Stromal cell of bone marrow (primary cell): ENCODE results near the gene CBR3.

Source experiments
- DNase-seq: peaks from one replicate; pipeline ENCODE4 v3.0.0-alpha.2; 2012; ENCODE audit warnings: low read depth

Gene CBR3

DNA sequence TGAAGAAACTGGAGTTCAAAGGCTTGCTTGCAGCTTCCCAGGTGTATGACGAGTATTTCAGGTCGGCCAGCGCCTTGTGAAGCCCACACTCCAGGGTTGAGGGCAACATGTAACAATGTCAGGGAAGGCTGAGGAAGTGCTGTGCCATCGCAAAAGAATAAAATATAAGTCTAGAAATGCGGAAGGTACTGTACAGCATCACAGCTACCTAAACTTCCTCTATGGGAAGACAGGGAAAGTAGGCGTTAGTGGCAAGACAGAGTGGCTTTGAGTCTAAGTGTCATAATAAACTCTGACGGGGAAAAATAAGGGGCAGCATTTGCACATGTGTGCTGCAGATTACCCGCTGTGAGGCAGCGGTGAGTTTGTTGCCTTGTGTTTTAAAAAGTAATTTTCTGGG lies 50.6 kb downstream of the CBR3 start:
- DNase-seq: no peak

DNA sequence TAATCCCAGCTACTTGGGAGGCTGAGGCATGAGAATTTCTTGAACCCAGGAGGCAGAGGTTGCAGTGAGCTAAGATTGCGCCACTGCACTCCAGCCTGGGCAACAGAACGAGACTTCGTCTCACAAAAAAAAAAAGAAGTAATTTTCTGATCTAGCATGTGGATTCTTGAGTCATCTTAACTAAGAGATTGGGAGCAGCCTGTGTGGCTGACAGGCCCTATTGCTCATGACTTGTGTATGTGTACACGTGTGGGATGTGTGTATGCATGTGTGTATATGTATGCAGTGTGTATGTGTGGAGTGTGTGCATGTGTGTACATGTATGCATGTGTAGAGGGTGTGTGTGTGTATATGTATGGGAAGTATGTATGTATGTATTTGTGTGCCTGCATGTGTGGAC lies 51.2 kb downstream of the CBR3 start:
- no peak for DNase-seq

DNA sequence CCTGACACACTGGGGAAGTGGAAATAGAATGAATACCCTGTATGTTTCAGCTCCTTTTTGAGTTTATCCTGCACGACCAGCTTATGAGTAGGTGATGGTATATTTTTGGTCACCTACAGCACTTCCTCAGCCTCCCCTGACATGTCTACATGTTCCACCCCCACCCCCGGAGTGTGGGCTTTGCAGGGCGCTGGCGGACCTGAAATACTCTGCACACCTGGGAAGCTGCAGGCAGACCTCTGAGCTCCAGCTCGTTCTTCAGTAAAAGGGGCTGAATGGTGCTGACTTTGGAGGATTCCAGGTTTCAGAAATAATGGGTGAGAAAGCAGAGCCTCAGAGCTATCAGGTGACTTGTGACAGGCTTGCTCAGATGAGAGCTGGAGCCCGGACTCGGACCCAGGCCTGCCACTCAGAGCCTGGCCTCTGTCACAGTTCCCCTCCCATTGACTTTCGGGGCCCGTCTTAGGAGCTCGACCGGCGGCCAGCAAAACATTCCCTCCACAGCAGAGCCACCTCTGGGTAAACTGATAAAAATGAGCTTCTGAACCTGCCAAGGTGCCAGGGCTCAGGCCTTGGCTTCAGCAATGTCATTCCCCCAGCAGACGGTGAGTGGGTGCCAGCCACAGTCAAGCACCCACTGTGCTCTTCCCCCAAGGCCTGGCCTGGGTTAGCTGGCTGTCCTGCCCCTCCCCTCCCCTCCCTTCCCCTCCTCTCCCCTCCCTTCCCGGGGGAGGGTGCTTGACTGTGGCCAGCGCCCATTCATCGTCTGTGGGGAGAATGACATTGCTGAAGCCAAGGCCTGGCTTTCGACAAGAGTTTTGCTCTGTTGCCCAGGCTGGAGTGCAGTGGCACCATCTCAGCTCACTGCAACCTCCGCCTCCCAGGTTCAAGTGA lies 51.9 kb downstream of the CBR3 start:
- DNase-seq: no peak

DNA sequence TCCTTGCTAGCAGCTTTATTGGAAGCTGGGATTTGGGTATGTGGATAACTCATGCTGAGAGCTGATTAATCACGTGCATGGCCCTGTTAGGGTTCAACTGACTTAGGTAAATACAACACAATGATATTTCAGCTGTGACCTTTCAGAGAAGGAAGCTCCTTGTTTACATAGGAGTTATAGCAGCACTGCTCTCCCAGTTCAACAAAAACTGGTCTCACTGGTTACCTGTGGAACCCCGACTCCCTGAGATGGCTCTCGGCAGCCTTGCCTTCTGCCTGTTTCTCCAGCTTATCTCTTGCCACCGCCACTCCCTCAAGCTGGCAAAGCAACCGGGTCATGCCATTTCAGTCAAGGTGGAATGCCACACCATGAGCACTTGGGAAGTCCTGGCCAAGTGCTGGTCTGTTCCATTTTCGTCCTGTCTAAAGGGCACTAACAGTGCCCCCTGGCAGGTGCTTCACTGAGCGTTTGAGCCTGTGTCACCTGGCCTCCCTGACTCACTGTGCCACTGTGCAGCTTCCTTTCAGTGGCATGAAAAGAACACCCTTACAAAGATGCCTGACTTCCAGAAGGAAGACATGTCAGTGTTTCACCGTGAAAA lies 53.3 kb downstream of the CBR3 start:
- DNase-seq: no peak

DNA sequence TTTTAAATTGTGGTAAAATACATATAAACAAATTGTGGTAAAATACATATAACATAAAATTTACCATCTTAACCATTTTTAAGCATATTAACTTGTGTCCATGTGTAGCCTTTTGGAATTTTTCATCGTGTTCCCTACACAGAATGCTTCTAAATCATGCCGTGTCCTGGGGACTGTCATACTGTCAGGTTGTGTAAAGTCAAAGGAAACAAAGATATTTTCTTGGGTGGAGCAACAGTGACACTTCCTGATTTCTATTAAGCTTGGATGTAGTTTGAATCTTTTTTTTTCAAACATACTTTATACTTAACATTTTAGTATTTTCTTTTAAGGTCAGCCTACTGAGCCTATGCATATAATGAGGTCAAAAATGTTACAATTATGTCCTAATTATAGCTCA lies 54.1 kb downstream of the CBR3 start:
- no peak for DNase-seq

DNA sequence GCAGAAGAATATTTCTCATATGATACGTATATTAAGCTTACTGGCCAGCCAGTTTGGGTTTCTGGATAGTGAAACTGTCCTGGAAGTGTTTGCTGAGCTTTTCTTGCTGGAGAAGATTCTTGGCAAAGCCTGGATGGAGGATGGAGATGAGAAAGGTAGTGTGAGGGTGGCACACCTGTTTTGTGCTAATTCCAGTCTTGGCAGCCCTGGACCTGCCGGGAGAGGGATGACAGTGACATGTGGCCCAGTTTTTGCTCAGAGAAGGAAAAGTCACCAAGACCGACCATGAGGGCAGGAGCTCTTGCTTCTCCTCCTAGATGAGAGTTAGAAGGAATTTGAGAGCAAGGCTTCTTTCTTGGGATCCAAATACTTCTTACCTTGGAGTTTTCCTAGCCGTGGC lies 55.9 kb downstream of the CBR3 start:
- no peak for DNase-seq

DNA sequence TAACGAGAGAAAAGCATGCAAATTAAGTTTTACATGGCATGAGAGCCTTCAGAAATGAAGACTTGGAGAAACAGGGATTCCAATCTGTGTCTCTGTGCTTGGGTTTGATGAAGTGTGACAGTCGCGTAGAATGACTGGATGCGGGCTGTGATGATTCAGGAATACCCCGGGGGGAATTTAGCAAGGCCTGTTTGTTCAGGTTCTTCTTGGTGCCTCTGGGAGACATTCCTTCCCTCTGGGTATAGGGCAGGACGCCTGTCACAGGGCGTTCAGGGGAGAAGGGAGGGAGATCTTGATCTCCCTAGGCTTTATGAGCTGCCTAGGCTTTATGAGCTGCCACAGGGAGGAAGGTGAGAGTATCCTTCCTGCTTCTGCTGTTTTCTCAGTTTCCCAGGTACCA lies 58.3 kb downstream of the CBR3 start:
- no peak for DNase-seq

DNA sequence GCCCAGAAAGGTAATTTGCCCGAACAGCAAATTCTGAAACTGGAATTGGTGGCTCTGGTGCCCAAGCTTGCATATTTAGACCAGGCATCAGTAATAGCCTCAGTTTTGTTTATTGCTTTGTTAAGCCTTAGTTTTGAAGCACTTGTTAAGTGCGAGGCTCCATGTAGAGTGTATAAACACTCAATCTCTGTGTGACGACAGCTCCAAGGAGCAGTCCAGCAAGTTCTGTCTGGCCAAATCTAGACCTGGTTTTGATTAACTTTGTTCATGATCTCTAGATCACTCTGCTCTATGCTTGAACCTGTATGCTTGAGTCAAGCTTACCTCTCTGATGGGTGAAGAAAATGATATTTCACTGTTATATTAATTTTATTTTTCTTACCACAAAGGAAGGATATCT lies 59.1 kb downstream of the CBR3 start:
- no peak for DNase-seq

DNA sequence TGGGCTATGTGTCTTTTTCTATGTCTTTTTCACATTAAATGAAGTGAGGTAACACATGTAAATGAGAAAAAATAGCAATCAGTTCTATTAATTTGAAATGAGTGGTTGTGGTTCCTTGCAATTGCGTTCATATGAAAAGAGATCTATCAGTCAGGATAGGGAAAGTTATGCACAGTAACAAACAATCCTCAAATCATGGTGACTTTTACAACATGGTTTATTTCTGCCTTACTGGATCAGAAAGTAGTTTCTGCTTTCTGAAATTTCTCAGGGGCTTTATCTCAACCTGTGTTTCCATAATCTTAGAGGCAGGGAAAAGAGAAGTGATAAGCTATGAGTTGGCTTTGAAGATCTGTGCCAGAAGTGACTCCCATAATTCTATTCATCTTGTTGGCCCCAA lies 60.7 kb downstream of the CBR3 start:
- no peak for DNase-seq
